ENCODE results near the gene SPC24.
A peak's percentile ranks its signal among the peaks of the same experiment; 100 is the strongest.
"Not testable (repeated sequence)": the region's sequence is repeated elsewhere in the genome, so short reads cannot be mapped to it uniquely, and the experiment has no call there.

The SPC24 gene

DNA sequence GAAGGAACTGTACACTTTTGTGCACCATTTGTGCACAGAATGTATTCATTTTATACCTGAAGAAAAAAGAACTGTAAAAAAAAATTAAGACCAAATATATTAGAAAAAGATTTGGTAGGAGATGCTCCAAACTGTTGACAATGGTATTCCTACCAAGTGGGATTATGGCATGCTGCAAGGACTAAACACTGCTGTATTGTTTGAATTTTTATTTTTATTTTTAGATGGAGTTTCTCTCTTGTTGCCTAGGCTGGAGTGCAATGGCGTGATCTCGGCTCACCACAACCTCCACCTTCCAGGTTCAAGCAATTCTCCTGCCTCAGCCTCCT lies 4.8 kb upstream of the SPC24 start:
- DNase-seq: not testable (repeated sequence)

DNA sequence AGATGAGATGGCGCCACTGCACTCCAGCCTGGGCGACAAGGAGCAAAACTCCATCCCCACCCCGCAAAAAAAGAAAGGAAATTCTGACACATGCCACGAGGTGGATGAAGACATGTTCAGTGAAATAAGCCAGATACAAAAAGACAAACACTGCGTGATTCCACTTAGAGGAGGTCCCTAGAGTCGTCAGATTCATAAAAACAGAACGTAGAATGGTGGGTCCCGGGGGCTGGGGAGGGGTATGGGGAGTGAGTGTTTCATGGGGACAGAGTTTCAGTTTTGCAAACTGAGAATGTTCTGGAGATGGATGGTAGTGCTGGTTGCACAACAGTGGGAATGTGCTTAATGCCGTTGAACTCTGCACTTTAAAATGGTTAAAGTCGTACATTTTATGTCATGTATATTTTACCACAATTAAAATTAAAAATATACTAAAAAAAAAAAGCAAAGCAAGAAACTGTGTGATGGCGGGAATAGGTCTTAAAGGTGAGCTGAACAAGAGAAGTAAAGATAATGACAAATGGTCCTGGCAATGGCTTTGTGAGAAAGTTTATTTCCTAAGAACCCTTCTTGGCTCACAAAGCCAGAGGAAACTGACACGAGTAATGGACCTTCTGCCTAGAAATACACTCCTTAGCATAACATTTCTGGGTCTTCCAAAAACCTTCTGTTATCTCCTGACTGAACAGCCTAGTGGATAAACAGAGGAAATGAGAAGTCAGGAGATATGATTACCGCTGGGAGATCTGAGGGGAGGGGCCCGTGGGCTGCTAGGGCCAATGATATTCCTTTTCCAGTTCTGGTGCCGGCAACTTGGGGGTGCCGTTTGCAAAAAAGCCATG lies 4.2 kb upstream of the SPC24 start:
- DNase-seq: no peak

- DNase-seq: no peak
Measured at GRCh38 chr19:11154683-11155047, 917 bp downstream of the SPC24 start.

GRCh38 chr19:11152318-11153062 lies 3.1 kb downstream of the SPC24 start:
- DNase-seq: no peak

DNA sequence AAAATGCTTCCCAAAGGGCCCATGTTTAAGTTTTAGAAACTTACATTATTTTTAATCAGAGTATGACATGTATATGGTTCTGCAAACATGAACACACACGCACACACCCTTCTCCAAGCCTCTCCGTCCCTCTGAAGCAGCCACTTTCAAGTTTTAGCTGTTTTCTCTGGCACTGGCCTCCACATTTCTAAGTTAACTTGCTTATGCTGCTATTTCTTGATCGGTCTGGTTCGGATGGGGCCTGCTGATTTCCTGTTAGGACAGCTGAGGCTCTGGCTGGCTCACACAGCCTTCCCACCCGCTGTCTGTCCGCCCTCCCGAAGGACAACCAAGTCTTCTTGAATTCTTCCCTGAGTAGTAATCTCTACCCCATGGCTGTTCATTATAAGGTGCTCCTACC lies 4.4 kb downstream of the SPC24 start:
- DNase-seq: no peak

- no peak for DNase-seq
Measured at GRCh38 chr19:11148001-11148400, 7.6 kb downstream of the SPC24 start.

GRCh38 chr19:11145536-11145924 lies 10.1 kb downstream of the SPC24 start:
- DNase-seq: no peak

- no peak for DNase-seq
Measured at GRCh38 chr19:11142528-11143171, 12.9 kb downstream of the SPC24 start.

GRCh38 chr19:11141937-11142527 lies 13.6 kb downstream of the SPC24 start:
- DNase-seq: no peak

DNA sequence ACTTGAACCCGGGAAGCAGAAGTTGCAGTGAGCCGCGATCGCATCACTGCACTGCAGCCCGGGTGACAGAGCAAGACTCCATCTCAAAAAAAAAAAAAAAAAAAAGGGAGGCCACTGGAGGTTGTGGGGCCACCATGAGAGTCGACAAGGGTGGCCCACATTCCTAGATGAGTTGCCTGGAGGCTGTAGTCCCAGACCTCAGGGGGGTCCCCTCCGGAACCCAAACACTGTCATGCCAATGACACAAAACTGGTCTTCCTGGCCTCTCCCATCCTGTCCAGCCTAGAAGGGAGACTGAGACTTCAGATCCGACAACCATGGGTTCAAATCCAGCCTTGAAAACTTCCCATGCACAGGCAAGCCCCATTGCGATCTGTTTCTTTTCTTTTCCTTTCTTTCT lies 14.7 kb downstream of the SPC24 start:
- DNase-seq: no peak

- DNase-seq: not testable (repeated sequence)
Measured at GRCh38 chr19:11140023-11140538, 15.5 kb downstream of the SPC24 start.

GRCh38 chr19:11138601-11139300 lies 16.8 kb downstream of the SPC24 start:
- DNase-seq: no peak

DNA sequence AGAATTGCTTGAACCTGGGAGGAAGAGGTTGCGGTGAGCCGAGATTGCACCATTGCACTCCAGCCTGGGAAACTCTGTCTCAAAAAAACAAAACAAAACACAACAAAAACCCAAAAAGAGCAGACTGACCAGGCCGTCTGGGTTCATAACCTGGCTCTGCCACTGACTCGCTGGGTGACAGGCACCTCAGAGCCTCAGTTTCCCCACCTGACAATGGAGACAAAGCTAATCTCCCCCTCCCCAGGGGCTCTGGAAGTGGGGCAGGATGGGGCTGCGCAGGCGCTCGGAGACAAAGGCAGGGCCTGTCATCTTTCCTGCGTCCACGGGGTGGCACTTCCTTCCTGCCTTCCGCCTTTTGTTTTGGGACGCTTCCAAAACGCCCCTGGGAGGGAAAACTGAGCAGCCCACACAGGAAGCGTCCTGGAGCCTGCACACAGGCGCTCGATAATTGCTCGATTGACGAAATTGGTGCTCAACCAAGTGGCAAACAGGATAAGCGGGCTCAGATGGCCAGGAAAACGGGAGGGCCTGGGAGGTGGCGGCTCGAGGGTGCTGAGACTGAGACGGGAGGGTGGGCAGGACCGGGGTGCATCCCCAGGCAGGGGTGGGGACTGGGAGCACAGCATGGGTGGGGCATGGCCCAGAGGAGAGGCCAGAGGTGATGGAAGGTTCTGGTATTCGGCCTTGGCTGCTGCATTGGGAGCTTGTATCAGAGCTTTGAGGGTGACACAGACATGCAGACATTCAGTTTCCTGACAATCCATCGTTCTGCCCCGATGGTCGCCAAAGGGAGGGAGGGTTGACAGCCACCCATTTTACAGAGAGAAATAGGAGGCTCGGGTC lies 17.8 kb downstream of the SPC24 start:
- DNase-seq: peak; percentile 67

GRCh38 chr19:11136400-11137101 lies 19.0 kb downstream of the SPC24 start:
- DNase-seq: no peak

GRCh38 chr19:11131471-11131870 lies 24.1 kb downstream of the SPC24 start:
- DNase-seq: no peak

DNA sequence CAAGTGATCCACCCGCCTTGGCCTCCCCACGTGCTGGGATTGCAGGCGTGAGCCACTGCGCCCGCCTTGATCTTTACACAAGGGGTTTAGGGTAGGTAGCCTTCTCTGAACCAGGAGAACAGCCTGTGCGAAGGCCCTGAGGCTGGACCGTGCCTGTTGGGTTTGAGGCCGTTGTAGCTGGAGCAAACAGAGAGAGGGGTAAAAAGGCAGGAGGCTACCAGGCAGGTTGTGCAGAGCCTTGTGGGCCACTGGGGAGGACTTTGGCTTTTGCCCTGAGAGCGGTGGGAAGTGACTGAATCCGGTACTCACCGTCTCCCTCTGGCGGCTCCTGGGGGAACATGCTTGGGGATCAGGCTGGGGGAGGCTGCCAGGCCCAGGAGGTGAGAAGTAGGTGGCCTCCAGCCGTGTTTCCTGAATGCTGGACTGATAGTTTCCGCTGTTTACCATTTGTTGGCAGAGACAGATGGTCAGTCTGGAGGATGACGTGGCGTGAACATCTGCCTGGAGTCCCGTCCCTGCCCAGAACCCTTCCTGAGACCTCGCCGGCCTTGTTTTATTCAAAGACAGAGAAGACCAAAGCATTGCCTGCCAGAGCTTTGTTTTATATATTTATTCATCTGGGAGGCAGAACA lies 24.6 kb downstream of the SPC24 start:
- peak; percentile 77 for DNase-seq

GRCh38 chr19:11127905-11128304 lies 27.7 kb downstream of the SPC24 start:
- DNase-seq: no peak

DNA sequence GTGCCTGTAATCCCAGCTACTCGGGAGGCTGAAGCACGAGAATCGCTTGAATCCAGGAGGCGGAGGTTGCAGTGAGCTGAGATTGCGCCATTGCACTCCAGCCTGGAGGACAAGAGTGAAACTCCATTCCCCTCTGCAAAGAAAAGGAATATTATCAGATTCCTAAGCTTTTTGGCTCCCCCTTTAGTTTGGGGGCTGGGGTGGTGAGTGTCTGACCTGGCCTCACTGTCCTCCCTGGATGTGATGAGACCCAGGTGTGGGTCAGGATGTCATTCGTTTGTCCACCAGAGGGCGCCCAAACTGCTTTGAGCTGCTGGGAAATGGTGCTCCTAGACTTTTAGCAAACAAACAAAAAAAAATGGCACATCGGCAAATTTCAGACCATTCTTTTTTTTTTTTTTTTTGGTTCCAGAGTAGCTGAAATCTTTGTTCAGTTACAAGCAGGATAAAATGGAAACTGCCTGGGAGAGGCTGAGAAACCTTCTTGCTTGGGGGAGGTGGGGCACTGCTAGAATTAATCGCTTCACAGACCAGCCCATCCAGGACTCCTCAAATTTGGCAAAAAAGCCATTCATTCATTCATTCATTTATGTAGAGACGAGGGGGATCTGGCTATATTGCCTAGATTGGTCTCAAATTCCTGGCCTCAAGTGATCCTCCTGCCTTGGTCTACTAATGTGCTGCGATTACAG lies 29.4 kb downstream of the SPC24 start:
- DNase-seq: peak; percentile 81

- DNase-seq: not testable (repeated sequence)
Measured at GRCh38 chr19:11124157-11124556, 31.4 kb downstream of the SPC24 start.

DNA sequence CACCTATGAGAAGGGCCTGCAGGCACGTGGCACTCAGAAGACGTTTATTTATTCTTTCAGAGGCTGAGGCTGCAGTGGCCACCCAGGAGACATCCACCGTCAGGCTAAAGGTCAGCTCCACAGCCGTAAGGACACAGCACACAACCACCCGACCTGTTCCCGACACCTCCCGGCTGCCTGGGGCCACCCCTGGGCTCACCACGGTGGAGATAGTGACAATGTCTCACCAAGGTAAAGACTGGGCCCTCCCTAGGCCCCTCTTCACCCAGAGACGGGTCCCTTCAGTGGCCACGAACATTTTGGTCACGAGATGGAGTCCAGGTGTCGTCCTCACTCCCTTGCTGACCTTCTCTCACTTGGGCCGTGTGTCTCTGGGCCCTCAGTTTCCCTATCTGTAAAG lies 32.5 kb downstream of the SPC24 start:
- DNase-seq: no peak
